GM12891 (cell line): ENCODE data around the gene AGAP5.
"Not testable (repeated sequence)": the region's sequence is repeated elsewhere in the genome, so short reads cannot be mapped to it uniquely, and the experiment has no call there.

Experiments
- DNase-seq: peaks from one replicate; pipeline ENCODE4 v3.0.0; 2011; ENCODE audit warnings: low spot score; ENCODE audit not compliant: insufficient read length
- FAIRE-seq: peaks from 2 replicates; lab custom pipeline; 2011; peaks lifted over from hg19 to GRCh38; lab: Jason Lieb, UNC
- PAX5 ChIP-seq: IDR thresholded peaks from 2 replicates; pipeline ENCODE4 v1.6.1; 2011; ENCODE audit warnings: low read length, moderate library complexity, mild to moderate bottlenecking; ENCODE audit not compliant: insufficient read depth, severe bottlenecking
- POLR2A ChIP-seq: IDR thresholded peaks from 2 replicates; pipeline ENCODE4 v1.6.1; 2011; ENCODE audit warnings: low read depth, low read length, control low read depth
- POLR2AphosphoS5 ChIP-seq: IDR thresholded peaks from 2 replicates; pipeline ENCODE4 v1.6.1; 2011; ENCODE audit warnings: low read depth, low read length, control low read depth
- POU2F2 ChIP-seq: IDR thresholded peaks from 2 replicates; pipeline ENCODE4 v1.6.1; 2011; ENCODE audit warnings: low read depth, mild to moderate bottlenecking, control low read depth, low read length, moderate library complexity
- SPI1 ChIP-seq: IDR thresholded peaks from 2 replicates; pipeline ENCODE4 v1.6.1; 2011; ENCODE audit warnings: low read depth, low read length, control low read depth
- TAF1 ChIP-seq: IDR thresholded peaks from 2 replicates; pipeline ENCODE4 v1.6.1; 2011; ENCODE audit warnings: low read depth, low read length, control low read depth

AGAP5 gene

GRCh38 chr10:73705506-73706072 is 7.7 kb upstream of the AGAP5 start:
- not testable (repeated sequence) for DNase-seq, FAIRE-seq

GRCh38 chr10:73703924-73704323 is 6.0 kb upstream of the AGAP5 start:
- DNase-seq, FAIRE-seq: not testable (repeated sequence)

GRCh38 chr10:73698819-73699218 is 910 bp upstream of the AGAP5 start:
- not testable (repeated sequence) for DNase-seq, FAIRE-seq

- DNase-seq, FAIRE-seq: not testable (repeated sequence)
Observed at GRCh38 chr10:73695302-73695701, 2.6 kb downstream of the AGAP5 start.

GRCh38 chr10:73690755-73691154 is 7.2 kb downstream of the AGAP5 start:
- FAIRE-seq, DNase-seq: not testable (repeated sequence)

- not testable (repeated sequence) for DNase-seq, FAIRE-seq
Observed at GRCh38 chr10:73689596-73689995, 8.3 kb downstream of the AGAP5 start.

- not testable (repeated sequence) for FAIRE-seq, DNase-seq
Observed at GRCh38 chr10:73687641-73688040, 10.3 kb downstream of the AGAP5 start.

- FAIRE-seq, DNase-seq: not testable (repeated sequence)
Observed at GRCh38 chr10:73674546-73674945, 23.4 kb downstream of the AGAP5 start.

GRCh38 chr10:73668378-73668777 is 29.5 kb downstream of the AGAP5 start:
- FAIRE-seq, DNase-seq: not testable (repeated sequence)

- FAIRE-seq, DNase-seq: not testable (repeated sequence)
Observed at GRCh38 chr10:73666153-73666809, 31.6 kb downstream of the AGAP5 start.

GRCh38 chr10:73665581-73665980 is 32.3 kb downstream of the AGAP5 start:
- DNase-seq, FAIRE-seq: not testable (repeated sequence)

- not testable (repeated sequence) for FAIRE-seq, DNase-seq
Observed at GRCh38 chr10:73664156-73665040, 33.5 kb downstream of the AGAP5 start.

- not testable (repeated sequence) for DNase-seq, FAIRE-seq
Observed at GRCh38 chr10:73663621-73664020, 34.3 kb downstream of the AGAP5 start.

- FAIRE-seq, result not testable (repeated sequence)
Observed at GRCh38 chr10:73662705-73663104, 35.2 kb downstream of the AGAP5 start.

GRCh38 chr10:73655990-73656298 is 42.0 kb downstream of the AGAP5 start, which contains the start of gene SYNPO2L:
TSS of gene SYNPO2L (minus strand) at chr10:73656029. CDS start at chr10:73655922, 107 bp downstream.
- no peak for TF ChIP-seq PAX5
- no peak for TF ChIP-seq POU2F2
- no peak for TF ChIP-seq POLR2A
- no peak for TF ChIP-seq SPI1
- TF ChIP-seq TAF1, result no peak
- TF ChIP-seq POLR2AphosphoS5, result no peak
- DNase-seq (no peak), FAIRE-seq (no peak)

More at GRCh38 chr10:73662705-73663104, 35.2 kb downstream of the AGAP5 start:
- DNase-seq, result not testable (repeated sequence)
